SK-N-MC (cell line): ENCODE measurements around the gene MAPKAPK2.

Source experiments
- EZH2 ChIP-seq: fragments of 200-600 bp; sonication (generic); IDR thresholded peaks from one replicate; pipeline ENCODE4 v1.6.1; 2017; ENCODE audit warnings: antibody characterized with exemption
- FOXP2 ChIP-seq: optimal IDR thresholded peaks from 2 replicates; pipeline ENCODE3; 2011; ENCODE audit warnings: mild to moderate bottlenecking, moderate library complexity; ENCODE audit not compliant: insufficient read depth; ENCODE audit errors: extremely low read length, control extremely low read depth
- POLR2AphosphoS5 ChIP-seq: IDR thresholded peaks from 2 replicates; pipeline ENCODE4 v1.6.1; 2012; ENCODE audit warnings: mild to moderate bottlenecking, low read depth, low read length, borderline replicate concordance

- TF ChIP-seq EZH2, result no peak
- TF ChIP-seq POLR2AphosphoS5, result no peak
- TF ChIP-seq FOXP2, result no peak
Observed at GRCh38 chr1:206752481-206752880, 67.8 kb downstream of the MAPKAPK2 start.
